HS-5 (cell line): ENCODE results near the gene PIGW.
A peak's percentile ranks its signal among the peaks of the same experiment; 100 is the strongest.
"Not testable (repeated sequence)": the region's sequence is repeated elsewhere in the genome, so short reads cannot be mapped to it uniquely, and the experiment has no call there.

Experiments
- DNase-seq: peaks from one replicate; pipeline ENCODE4 v3.0.0-alpha.2; 2012; ENCODE audit warnings: low read depth

The PIGW gene

GRCh38 chr17:36534840-36535668 is at the start of gene PIGW, which contains the start of gene MYO19:
PIGW (plus strand) TSS chr17:36534987; CDS start chr17:36537102, 2,115 bp downstream.
MYO19 (minus strand) TSS chr17:36534868; CDS start chr17:36532538, 2,330 bp downstream.
- DNase-seq: no peak

GRCh38 chr17:36485027-36485426 is 49.8 kb upstream of the PIGW start:
- DNase-seq: no peak

GRCh38 chr17:36485805-36486203 is 49.0 kb upstream of the PIGW start:
- DNase-seq: no peak

- DNase-seq: peak; percentile 63
Measured at GRCh38 chr17:36486204-36487194, 48.3 kb upstream of the PIGW start, which contains the start of gene ZNHIT3. ZNHIT3 (plus strand) TSS chr17:36486681; CDS start chr17:36486700, 19 bp downstream.

GRCh38 chr17:36493956-36494355 is 40.8 kb upstream of the PIGW start:
- DNase-seq: no peak

- no peak for DNase-seq
Measured at GRCh38 chr17:36494674-36495073, 40.1 kb upstream of the PIGW start.

- DNase-seq: no peak
Measured at GRCh38 chr17:36495076-36495578, 39.7 kb upstream of the PIGW start.

- DNase-seq: no peak
Measured at GRCh38 chr17:36496018-36496789, 38.6 kb upstream of the PIGW start.

- DNase-seq: no peak
Measured at GRCh38 chr17:36498155-36498554, 36.6 kb upstream of the PIGW start.

- DNase-seq: no peak
Measured at GRCh38 chr17:36498560-36499300, 36.1 kb upstream of the PIGW start.

GRCh38 chr17:36500745-36501225 is 34.0 kb upstream of the PIGW start:
- no peak for DNase-seq

GRCh38 chr17:36501351-36501750 is 33.4 kb upstream of the PIGW start:
- no peak for DNase-seq

GRCh38 chr17:36501963-36502362 is 32.8 kb upstream of the PIGW start:
- DNase-seq: no peak

- DNase-seq: no peak
Measured at GRCh38 chr17:36503456-36504155, 31.2 kb upstream of the PIGW start.

GRCh38 chr17:36504156-36504545 is 30.6 kb upstream of the PIGW start:
- no peak for DNase-seq

- DNase-seq: no peak
Measured at GRCh38 chr17:36505171-36505570, 29.6 kb upstream of the PIGW start.

- DNase-seq: no peak
Measured at GRCh38 chr17:36506249-36506826, 28.4 kb upstream of the PIGW start.

GRCh38 chr17:36506831-36507230 is 28.0 kb upstream of the PIGW start:
- no peak for DNase-seq

GRCh38 chr17:36507266-36507665 is 27.5 kb upstream of the PIGW start:
- DNase-seq: no peak

- DNase-seq: not testable (repeated sequence)
Measured at GRCh38 chr17:36508439-36508838, 26.3 kb upstream of the PIGW start.
